ENCODE measurements around the gene DHX16. TPM values are rescaled to one million over a fixed set of nuclear protein-coding genes. Genes with fewer than 3 reads are reported as not detected.

The DHX16 gene
- total and polyA plus RNA-seq, 9 of the 15 experiments (the other 6 are each of a cell fraction or from before 2014, with no cell fraction given): 14.6 to 66.1 (median 47.5) TPM

DNA sequence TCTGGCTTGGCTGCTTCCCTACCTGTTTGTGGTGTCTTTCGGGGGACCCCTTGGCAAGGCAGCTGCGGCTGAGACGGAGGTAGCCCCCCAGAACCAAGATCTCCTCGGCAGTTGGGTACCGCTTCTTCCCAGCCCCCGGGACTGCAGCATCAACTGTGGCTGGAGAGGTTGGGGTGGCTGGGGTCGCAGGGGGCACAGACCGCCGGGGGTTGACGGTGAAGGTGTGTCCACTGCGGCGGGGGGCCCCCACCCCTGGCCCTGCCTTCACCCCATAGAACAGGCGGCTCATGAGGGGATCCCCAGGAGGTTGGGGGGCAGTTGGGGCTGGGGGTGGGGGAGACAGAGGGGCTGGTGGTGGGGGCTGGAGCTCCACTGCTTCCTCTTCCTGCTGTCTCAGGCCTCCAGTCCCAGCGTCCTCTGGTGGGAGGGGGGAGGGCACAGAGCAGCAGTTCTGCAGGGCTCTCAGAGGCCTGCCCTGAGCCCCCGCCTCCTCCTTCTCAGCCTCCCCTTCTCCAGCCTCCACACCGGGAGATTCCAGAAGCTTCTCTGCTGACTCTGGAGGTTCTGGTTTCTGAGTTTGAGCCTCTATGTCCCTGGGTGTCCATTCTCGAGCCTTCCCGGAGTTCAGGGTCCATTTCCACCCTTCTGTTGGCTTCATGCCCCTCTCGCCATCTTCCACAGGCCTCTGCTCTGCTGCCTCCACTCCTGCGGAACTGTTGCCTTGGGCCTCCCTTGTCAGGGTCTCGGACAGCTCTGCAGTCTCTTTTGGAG is 11.8 kb upstream of the DHX16 start (continued):
- TF ChIP-seq, protein P1, sequence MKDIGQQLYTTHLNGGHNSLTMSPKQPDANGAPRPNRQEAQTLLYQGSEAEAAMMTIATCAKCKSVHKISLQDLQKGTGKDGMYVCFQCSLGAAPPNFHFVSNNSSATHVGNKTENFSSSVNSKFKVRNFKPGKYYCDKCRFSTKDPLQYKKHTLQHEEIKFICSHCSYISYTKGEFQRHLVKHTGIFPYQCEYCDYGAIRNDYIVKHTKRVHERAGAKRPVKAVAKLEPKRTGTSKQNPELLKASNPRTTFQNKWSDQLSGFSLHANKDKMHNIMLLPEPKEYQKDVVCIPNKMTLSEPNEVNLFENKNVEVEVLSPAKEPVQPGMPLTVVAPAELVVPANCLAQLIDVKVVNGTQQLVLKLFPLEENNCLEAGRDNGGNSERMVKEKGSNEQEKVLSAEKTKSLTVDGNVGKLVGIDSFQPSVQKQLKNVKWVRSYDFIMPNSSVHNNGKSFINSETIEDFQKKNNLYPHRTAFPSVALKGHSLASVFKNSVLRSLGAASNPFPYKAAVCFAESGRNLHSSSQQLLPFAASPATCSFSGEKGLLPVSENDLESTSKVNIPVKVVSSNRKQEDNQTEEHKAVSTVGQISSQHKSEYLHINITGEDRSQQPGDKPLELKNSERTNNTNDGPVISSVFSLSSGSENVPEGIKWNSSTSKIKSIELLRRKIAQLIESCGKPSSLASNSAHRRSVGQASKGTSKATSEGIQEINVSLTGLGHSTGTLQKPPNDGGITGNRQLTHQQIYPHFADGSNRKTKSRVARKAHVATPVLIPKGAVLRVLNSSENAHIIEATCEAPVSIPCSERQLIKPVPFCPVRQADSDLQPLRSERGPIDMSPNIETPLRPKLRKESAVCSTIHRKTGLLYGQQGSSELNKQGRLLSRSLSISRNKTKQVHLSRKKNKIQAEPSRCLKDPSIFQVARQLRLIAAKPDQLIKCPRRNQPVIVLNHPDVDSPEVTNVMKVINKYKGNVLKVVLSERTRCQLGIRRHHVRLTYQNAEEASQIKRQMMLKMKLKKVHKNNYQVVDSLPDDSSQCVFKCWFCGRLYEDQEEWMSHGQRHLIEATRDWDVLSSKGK (CRISPR knock-in tag; IDR thresholded peaks at IDR 0.05): no peak
- no peak for TF ChIP-seq ZNF830 (CRISPR knock-in tag; IDR thresholded peaks at IDR 0.05)
- peak; percentile 67 for TF ChIP-seq RBFOX2 (IDR thresholded peaks at IDR 0.05; ENCODE audit: low read depth, low read length)
- TF ChIP-seq HNRNPH1 (optimal IDR thresholded peaks at IDR 0.05; ENCODE audit: low read depth, low read length): no peak
- TF ChIP-seq, protein P2, sequence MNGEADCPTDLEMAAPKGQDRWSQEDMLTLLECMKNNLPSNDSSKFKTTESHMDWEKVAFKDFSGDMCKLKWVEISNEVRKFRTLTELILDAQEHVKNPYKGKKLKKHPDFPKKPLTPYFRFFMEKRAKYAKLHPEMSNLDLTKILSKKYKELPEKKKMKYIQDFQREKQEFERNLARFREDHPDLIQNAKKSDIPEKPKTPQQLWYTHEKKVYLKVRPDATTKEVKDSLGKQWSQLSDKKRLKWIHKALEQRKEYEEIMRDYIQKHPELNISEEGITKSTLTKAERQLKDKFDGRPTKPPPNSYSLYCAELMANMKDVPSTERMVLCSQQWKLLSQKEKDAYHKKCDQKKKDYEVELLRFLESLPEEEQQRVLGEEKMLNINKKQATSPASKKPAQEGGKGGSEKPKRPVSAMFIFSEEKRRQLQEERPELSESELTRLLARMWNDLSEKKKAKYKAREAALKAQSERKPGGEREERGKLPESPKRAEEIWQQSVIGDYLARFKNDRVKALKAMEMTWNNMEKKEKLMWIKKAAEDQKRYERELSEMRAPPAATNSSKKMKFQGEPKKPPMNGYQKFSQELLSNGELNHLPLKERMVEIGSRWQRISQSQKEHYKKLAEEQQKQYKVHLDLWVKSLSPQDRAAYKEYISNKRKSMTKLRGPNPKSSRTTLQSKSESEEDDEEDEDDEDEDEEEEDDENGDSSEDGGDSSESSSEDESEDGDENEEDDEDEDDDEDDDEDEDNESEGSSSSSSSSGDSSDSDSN (IDR thresholded peaks at IDR 0.05; ENCODE audit: borderline replicate concordance in 1 of 2, low read depth in 2 of 2, low read length in 2 of 2): no peak
- peak in 1 of 2 experiments; percentile 20; a peak in 1 of 4 replicates for TF ChIP-seq ETV6 (IDR thresholded peaks at IDR 0.05; ENCODE audit: borderline replicate concordance in 1 of 2, low read depth in 2 of 2, low read length in 1 of 2)
- no peak for TF ChIP-seq ETV6 (CRISPR knock-in tag; IDR thresholded peaks at IDR 0.05; ENCODE audit: borderline replicate concordance)
- TF ChIP-seq ZBTB7A (IDR thresholded peaks at IDR 0.05; ENCODE audit: borderline replicate concordance, control insufficient read depth, low read depth, low read length): peak; percentile 72; the same call in 1 of the 2 replicates
- TF ChIP-seq, protein P3, sequence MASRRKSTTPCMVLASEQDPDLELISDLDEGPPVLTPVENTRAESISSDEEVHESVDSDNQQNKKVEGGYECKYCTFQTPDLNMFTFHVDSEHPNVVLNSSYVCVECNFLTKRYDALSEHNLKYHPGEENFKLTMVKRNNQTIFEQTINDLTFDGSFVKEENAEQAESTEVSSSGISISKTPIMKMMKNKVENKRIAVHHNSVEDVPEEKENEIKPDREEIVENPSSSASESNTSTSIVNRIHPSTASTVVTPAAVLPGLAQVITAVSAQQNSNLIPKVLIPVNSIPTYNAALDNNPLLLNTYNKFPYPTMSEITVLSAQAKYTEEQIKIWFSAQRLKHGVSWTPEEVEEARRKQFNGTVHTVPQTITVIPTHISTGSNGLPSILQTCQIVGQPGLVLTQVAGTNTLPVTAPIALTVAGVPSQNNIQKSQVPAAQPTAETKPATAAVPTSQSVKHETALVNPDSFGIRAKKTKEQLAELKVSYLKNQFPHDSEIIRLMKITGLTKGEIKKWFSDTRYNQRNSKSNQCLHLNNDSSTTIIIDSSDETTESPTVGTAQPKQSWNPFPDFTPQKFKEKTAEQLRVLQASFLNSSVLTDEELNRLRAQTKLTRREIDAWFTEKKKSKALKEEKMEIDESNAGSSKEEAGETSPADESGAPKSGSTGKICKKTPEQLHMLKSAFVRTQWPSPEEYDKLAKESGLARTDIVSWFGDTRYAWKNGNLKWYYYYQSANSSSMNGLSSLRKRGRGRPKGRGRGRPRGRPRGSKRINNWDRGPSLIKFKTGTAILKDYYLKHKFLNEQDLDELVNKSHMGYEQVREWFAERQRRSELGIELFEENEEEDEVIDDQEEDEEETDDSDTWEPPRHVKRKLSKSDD (conservative IDR thresholded peaks at IDR 0.05; ENCODE audit: low read length): no peak
- TF ChIP-seq, protein P4, sequence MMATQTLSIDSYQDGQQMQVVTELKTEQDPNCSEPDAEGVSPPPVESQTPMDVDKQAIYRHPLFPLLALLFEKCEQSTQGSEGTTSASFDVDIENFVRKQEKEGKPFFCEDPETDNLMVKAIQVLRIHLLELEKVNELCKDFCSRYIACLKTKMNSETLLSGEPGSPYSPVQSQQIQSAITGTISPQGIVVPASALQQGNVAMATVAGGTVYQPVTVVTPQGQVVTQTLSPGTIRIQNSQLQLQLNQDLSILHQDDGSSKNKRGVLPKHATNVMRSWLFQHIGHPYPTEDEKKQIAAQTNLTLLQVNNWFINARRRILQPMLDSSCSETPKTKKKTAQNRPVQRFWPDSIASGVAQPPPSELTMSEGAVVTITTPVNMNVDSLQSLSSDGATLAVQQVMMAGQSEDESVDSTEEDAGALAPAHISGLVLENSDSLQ (IDR thresholded peaks at IDR 0.05): no peak
- TF ChIP-seq, protein P5, sequence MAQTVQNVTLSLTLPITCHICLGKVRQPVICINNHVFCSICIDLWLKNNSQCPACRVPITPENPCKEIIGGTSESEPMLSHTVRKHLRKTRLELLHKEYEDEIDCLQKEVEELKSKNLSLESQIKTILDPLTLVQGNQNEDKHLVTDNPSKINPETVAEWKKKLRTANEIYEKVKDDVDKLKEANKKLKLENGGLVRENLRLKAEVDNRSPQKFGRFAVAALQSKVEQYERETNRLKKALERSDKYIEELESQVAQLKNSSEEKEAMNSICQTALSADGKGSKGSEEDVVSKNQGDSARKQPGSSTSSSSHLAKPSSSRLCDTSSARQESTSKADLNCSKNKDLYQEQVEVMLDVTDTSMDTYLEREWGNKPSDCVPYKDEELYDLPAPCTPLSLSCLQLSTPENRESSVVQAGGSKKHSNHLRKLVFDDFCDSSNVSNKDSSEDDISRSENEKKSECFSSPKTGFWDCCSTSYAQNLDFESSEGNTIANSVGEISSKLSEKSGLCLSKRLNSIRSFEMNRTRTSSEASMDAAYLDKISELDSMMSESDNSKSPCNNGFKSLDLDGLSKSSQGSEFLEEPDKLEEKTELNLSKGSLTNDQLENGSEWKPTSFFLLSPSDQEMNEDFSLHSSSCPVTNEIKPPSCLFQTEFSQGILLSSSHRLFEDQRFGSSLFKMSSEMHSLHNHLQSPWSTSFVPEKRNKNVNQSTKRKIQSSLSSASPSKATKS (CRISPR knock-in tag; IDR thresholded peaks at IDR 0.05): no peak
- no peak for TF ChIP-seq SMARCA4 (IDR thresholded peaks at IDR 0.05)

Data from K562 (cell line).